GM12872 (cell line): ENCODE data around the gene DNAH3.

ENCODE experiments used
- TF ChIP-seq, protein P1 (sequence below): IDR thresholded peaks from 3 replicates; pipeline ENCODE4 v1.5.1; 2011; ENCODE audit warnings: low read depth, mild to moderate bottlenecking, low read length, moderate library complexity; ENCODE audit not compliant: insufficient read depth

DNAH3 gene

DNA sequence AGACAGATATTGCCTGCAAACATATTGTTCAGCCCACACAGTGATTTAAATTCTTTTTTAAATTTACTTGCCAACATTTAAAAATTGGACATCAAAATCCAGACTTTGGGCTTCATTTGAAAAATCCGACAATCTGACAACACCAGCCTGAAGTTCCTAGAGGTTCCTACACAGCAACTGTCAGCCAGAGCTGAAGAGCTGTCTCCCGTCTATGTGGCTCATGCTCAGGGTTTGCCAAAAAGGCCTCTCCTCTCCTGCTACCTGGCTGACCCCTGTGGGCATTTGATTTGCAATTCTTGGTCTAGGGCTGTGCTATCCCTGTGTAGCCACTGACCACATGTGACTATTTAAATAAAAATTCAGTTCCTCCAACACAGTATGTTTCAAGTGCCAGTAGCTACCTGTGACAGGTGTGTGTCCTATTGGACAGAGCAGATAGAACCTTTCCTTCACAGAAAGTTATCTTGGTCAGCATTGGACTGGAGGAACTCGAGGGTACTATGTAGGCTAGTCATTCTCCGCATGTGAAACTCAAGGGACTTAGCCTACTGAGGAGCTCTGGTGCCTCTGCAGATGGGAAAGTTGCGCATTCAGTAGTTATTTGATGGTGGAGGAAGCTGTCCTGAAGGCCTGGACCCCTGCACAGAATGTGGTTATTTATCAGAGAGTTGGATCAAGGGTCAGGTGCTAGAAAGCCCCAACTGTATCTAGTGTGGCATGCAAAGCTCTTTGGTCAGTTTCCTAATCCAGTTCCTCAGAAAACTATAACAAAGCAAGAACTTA lies 247.3 kb downstream of the DNAH3 start:
- TF ChIP-seq, protein P1, sequence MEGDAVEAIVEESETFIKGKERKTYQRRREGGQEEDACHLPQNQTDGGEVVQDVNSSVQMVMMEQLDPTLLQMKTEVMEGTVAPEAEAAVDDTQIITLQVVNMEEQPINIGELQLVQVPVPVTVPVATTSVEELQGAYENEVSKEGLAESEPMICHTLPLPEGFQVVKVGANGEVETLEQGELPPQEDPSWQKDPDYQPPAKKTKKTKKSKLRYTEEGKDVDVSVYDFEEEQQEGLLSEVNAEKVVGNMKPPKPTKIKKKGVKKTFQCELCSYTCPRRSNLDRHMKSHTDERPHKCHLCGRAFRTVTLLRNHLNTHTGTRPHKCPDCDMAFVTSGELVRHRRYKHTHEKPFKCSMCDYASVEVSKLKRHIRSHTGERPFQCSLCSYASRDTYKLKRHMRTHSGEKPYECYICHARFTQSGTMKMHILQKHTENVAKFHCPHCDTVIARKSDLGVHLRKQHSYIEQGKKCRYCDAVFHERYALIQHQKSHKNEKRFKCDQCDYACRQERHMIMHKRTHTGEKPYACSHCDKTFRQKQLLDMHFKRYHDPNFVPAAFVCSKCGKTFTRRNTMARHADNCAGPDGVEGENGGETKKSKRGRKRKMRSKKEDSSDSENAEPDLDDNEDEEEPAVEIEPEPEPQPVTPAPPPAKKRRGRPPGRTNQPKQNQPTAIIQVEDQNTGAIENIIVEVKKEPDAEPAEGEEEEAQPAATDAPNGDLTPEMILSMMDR = no peak

DNA sequence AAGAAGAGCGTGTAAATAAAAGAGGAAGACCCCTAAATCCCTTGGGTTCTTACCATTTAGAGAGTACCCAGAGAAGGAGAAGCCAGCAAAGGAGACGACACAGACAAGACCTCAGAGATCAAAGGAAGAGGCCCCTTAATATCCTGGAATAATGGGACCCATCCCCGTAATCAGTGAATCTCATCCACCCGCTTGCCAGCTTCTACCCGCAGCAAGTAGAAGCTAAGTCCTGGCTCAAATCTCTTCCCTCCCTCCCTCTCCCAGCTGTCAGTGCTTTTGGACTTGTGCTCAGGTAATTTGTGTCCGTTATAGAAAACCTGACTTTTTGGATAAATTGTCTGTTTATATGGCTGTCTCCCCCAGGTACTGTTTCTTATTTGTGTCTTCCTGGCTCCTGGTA lies 248.2 kb downstream of the DNAH3 start:
- TF ChIP-seq, protein P1 = no peak

DNA sequence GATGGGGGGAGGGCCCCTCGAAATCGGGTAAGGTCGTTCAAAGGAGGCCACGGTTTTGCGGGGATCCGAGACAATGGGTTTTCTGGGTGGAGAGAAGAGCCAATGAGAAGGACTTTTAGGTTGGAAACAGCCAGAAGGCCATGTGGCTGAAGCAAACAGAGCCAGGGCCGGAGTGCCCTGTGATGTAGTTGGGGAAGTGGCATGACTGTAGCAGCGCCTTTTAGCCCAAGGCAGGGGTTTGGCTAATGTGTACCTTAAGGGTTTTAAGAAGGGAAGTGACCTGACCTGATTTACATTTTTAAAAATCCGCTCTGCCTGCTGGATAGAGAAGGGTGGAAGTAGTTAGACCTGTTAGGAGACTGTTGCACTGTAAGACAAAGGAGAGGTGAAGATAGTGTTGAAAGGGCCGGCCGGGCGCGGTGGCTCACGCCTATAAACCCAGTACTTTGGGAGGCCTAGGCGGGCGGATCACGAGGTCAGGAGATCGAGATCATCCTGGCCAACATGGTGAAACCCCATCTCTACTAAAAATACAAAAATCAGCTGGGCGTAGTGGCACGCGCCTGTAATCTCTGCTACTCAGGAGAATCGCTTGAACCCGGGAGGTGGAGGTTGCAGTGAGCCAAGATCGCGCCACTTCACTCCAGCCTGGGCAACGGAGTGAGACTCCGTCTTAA lies 249.1 kb downstream of the DNAH3 start:
- TF ChIP-seq, protein P1 = no peak

DNA sequence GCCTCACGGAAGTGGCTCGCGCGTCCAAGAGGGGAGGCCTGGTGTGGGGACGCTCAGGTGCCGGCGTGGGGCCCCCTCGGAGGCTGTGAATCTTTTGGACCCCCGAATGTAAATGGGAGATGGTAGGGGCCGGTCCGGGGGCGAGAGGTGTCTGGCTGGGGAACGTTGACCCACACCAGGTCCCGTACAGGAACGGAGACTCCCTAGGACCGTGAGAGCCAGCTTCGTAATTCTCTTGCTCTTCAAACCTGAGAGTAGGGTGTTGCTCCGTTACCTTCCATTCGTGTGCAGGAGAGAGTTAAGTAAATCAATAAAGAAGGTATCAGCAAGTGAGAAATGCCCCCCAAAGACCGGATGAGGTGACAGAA lies 249.6 kb downstream of the DNAH3 start:
- TF ChIP-seq, protein P1 = no peak

DNA sequence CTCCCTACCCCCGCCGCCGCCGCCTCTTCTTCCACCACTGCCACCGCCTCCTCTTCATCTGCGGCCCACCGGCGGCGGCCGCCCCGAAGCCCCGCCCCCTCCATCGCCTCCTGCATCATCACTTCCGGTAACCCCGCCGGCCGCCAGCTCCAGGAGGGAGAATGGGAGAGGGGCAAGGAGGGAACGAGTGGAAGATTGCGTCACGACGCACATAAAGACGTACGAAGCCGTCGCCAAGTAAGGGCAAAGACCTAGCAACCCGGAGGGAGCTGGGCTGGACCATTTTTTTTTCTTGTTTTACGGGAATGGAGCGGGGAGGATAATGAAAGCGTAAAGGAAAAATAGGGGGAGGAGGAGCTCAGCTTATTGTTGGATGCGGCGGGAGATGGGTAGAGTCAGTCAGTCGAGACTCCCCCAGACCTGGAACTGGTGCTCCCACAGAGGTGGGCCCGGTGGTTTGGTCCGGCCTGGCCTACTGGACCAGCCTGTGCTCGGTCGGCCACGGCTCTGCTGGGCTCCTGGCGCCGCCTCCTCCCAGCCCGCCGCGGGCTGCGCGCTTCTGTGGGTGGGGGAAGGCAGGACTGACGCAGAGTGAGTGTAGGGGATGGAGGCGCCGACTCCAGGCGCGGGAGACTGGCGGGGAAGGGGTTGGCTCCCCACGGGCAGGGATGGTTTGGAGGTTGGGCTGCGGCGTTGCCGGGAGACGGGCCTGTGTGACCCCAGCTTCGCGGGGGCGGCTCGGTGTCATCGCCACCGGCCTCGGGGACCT lies 250.2 kb downstream of the DNAH3 start, which contains the start of the genes DCUN1D3 and LYRM1:
TSS of gene DCUN1D3 (minus strand) at position 60 of the 769 bp plus-strand sequence. CDS start 37,820 bp downstream, outside the sequence.
TSS of gene LYRM1 (plus strand) at position 473 of the 769 bp plus-strand sequence. CDS start 14,785 bp downstream, outside the sequence.
- TF ChIP-seq, protein P1 = no peak

GRCh38 chr16:20899477-20900298 lies 251.0 kb downstream of the DNAH3 start:
- TF ChIP-seq, protein P1 = no peak
